Panc1 (cell line): Measurements from ENCODE around the gene CTNND2. TPM values are rescaled to one million over a fixed set of nuclear protein-coding genes. Genes with fewer than 3 reads are reported as not detected.
"Not testable (repeated sequence)": the region's sequence is repeated elsewhere in the genome, so short reads cannot be mapped to it uniquely, and the experiment has no call there.

Experiments used
- ATAC-seq: fragments of 200-7000 bp; cut with Tn5 transposase; 2 replicates; pipeline ENCODE4 v1.9.1; 2020; ENCODE audit warnings: mild to moderate bottlenecking, moderate library complexity
- BruUV-seq: library from RNA; stranded (reverse); fragments of 400-500 nt; replicated peaks from 2 replicates; lab custom pipeline; 2021; lab: Mats Ljungman, UMichigan
- CTCF ChIA-PET: fragments of 300-600 bp; sonication (Branson Sonifier 250); formaldehyde crosslinking; loops from one replicate; lab custom pipeline; 2022; ENCODE audit warnings: antibody characterized with exemption; lab: Charles Lee
- POLR2A ChIA-PET: fragments of 300-600 bp; sonication (Branson Sonifier 250); formaldehyde crosslinking; loops from one replicate; lab custom pipeline; 2022; ENCODE audit warnings: antibody characterized with exemption; lab: Charles Lee
- DNase-seq: peaks from one replicate; pipeline ENCODE4 v3.0.0-alpha.2; 2010; ENCODE audit warnings: low read depth, low spot score
- H3K27ac ChIP-seq: 2 replicates; pipeline ENCODE4 v1.5.1; 2011; ENCODE audit warnings: mild to moderate bottlenecking, low read length, inconsistent platforms
- H3K27me3 ChIP-seq: fragments of 200-500 bp; sonication (Bioruptor generic); 2 replicates; pipeline ENCODE4 v1.6.0; 2014; ENCODE audit warnings: low read length, inconsistent platforms; ENCODE audit not compliant: control insufficient read depth, insufficient read depth
- H3K36me3 ChIP-seq: fragments of 200-500 bp; sonication (Bioruptor generic); 2 replicates; pipeline ENCODE4 v1.5.1; 2014; ENCODE audit warnings: inconsistent platforms, mild to moderate bottlenecking, low read length, moderate library complexity; ENCODE audit not compliant: control insufficient read depth, insufficient read depth
- H3K4me1 ChIP-seq: 2 replicates; pipeline ENCODE4 v1.5.1; 2011; ENCODE audit warnings: inconsistent platforms, mild to moderate bottlenecking, low read length, moderate library complexity; ENCODE audit not compliant: control insufficient read depth, insufficient read depth
- H3K4me3 ChIP-seq, 2 experiments: 2 replicates each; pipeline ENCODE4 v1.5.1; 2011 to 2012; ENCODE audit warnings: low read depth in 2 of 2, low read length in 2 of 2, mild to moderate bottlenecking in 2 of 2, inconsistent platforms in 1 of 2, moderate library complexity in 1 of 2
- H3K9me3 ChIP-seq: fragments of 200-500 bp; sonication (Bioruptor generic); 2 replicates; pipeline ENCODE4 v1.5.1; 2014; ENCODE audit warnings: low read depth, mild to moderate bottlenecking, inconsistent platforms, low read length, moderate library complexity; ENCODE audit not compliant: control insufficient read depth, insufficient read depth
- CTCF ChIP-seq: fragments of 450-650 bp; IDR thresholded peaks from 2 replicates; pipeline ENCODE4 v1.5.1; 2017; ENCODE audit warnings: mild to moderate bottlenecking
- POLR2AphosphoS5 ChIP-seq: IDR thresholded peaks from 2 replicates; pipeline ENCODE4 v1.6.1; 2012; ENCODE audit warnings: mild to moderate bottlenecking, low read depth, low read length, moderate library complexity
- REST ChIP-seq, 2 experiments: IDR thresholded peaks; 2 replicates each; pipeline ENCODE4 v1.6.1; 2011 to 2012; ENCODE audit warnings: low read depth in 2 of 2, control low read depth in 1 of 2, low read length in 1 of 2, mild to moderate bottlenecking in 1 of 2, moderate library complexity in 1 of 2; ENCODE audit not compliant: insufficient read depth in 1 of 2
- SIN3A ChIP-seq: IDR thresholded peaks from 2 replicates; pipeline ENCODE4 v1.6.1; 2012; ENCODE audit warnings: low read depth, mild to moderate bottlenecking, low read length, moderate library complexity, borderline replicate concordance; ENCODE audit not compliant: insufficient read depth
- TCF7L2 ChIP-seq: IDR thresholded peaks from 2 replicates; pipeline ENCODE4 v1.6.1; 2011; ENCODE audit warnings: mild to moderate bottlenecking, low read depth, low read length, inconsistent platforms
- in situ Hi-C: cut with HindIII; loops from 2 replicates; pipeline ENCODE4 v1.10.0; 2016; ENCODE audit warnings: low sequenced_read_pairs, low pct_unique_long_range_greater_than_20kb
- intact Hi-C: fragments of 100-400 bp; cut with micrococcal nuclease; formaldehyde crosslinking; loops from one replicate; pipeline ENCODE4 v1.10.0; 2022; ENCODE audit not compliant: unreplicated experiment
- total RNA-seq: library from RNA; stranded (reverse); gene quantifications from one replicate; pipeline ENCODE4 v1.2.1, GENCODE V29; 2021; ENCODE audit not compliant: unreplicated experiment

The CTNND2 gene
- total RNA-seq, 1 experiment from 2014 or later, result 1.0 TPM

GRCh38 chr5:11617080-11617479 lies 287.2 kb downstream of the CTNND2 start:
- in situ Hi-C loops, result no loop called here
- intact Hi-C loops, result no loop called here

GRCh38 chr5:11616624-11617023 lies 287.6 kb downstream of the CTNND2 start:
- BruUV-seq, POLR2A ChIA-PET, H3K4me1 ChIP-seq, H3K4me3 ChIP-seq, intact Hi-C loops, in situ Hi-C loops, H3K36me3 ChIP-seq, CTCF ChIA-PET, H3K9me3 ChIP-seq, DNase-seq, ATAC-seq, H3K27ac ChIP-seq, H3K27me3 ChIP-seq: not testable (repeated sequence)

More at GRCh38 chr5:11617080-11617479, 287.2 kb downstream of the CTNND2 start:
- Histone ChIP-seq H3K4me1 (no peaks in the 10 kb centered on the region), H3K27me3 (no peaks in the 10 kb centered on the region), H3K36me3 (no peaks in the 10 kb centered on the region), H3K4me3 (no peak overlapping the region), H3K9me3 (no peaks in the 10 kb centered on the region), H3K27ac (no peak overlapping the region)
- no TSS peak for BruUV-seq
- ATAC-seq (no peak), DNase-seq (no peak)
- ChIA-PET POLR2A (no interaction called here), CTCF (no interaction called here)
- no peak for TF ChIP-seq REST (IDR thresholded peaks at IDR 0.05; ENCODE audit: insufficient read depth in 1 of 2, low read depth in 2 of 2, low read length in 1 of 2)
- TF ChIP-seq CTCF, result no peak
- TF ChIP-seq SIN3A, result no peak
- TF ChIP-seq TCF7L2, result no peak
- TF ChIP-seq POLR2AphosphoS5, result no peak

- no peak for DNase-seq
- in situ Hi-C loops (no loop called here), intact Hi-C loops (no loop called here)
- BruUV-seq, result no TSS peak
- ChIA-PET POLR2A (no interaction called here), CTCF (no interaction called here)
- H3K27ac ChIP-seq, result no peak overlapping the region
- no peak overlapping the region for H3K4me3 ChIP-seq
- H3K27me3 ChIP-seq, result no peaks in the 10 kb centered on the region
- no peak for TF ChIP-seq TCF7L2
- TF ChIP-seq REST (IDR thresholded peaks at IDR 0.05; ENCODE audit: insufficient read depth in 1 of 2, low read depth in 2 of 2, low read length in 1 of 2), result no peak
- TF ChIP-seq SIN3A, result no peak
- TF ChIP-seq CTCF, result no peak
- no peak for TF ChIP-seq POLR2AphosphoS5
- no peaks in the 10 kb centered on the region for H3K36me3 ChIP-seq
- no peak for ATAC-seq
- H3K4me1 ChIP-seq, result no peaks in the 10 kb centered on the region
- H3K9me3 ChIP-seq, result no peaks in the 10 kb centered on the region
Observed at GRCh38 chr5:11611011-11611410, 293.2 kb downstream of the CTNND2 start.
